ENCODE data around the gene EAF2.
"Not testable (repeated sequence)": the region's sequence is repeated elsewhere in the genome, so short reads cannot be mapped to it uniquely, and the experiment has no call there.

The EAF2 gene

DNA sequence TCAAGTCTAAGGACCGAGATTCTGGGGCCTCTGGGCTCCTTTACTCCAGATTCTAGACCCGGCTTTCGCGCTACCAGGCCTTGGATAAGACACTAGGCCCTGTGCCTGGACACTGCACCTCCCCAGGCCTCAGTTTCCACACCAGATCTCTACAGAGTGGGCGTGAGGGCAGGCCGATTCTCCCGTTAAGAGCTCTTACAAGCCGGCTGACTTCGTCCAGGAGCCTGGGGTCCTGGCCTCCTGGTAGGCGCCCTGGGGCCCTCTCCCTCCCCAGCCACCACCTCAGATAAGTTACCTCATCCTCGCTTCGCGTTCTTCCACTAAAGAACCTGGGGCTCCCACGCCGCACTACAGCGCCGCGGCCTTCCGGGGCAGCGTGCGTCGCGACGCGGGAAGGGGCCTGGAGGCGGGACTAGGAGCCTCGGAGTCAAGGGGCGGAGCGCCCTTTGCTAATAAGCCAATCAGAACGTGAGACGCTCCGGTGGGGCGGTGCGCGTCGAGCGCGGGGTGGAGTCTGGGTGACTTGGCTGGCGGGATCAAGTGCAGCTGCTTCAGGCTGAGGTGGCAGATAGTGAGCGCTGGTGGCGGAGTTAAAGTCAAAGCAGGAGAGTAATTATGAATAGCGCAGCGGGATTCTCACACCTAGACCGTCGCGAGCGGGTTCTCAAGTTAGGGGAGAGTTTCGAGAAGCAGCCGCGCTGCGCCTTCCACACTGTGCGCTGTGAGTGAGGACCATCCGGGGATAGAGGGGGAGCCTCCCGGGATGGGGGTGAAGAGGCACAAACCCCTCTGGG is at the start of gene EAF2, which contains the start of gene IQCB1:
TSS of gene EAF2 (plus strand) at position 539 of the 794 bp plus-strand sequence. CDS start at position 616, 77 bp downstream.
TSS of gene IQCB1 (minus strand) at position 390 of the 794 bp plus-strand sequence. CDS start 6,100 bp downstream, outside the sequence.
- DNase-seq = peak; percentile 77

DNA sequence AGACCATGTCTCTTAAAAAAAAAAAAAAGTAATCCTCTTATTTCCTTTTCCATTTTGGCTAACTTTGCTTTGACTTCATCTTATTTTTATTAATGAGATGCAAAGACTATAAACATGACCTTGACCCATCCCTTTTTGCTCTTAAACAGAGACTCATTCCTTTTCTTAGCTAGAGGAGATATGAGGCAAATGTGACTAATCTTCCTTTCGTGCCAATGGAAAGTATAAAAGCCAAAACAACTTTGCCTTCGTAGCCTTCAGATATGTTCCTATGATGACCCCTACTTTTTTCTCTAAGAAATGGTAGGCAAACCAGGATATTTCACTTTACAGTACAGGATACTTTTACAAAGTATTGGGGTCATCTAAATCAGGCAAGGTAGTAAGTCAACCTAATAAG is 48.5 kb upstream of the EAF2 start:
- no peak for DNase-seq

DNA sequence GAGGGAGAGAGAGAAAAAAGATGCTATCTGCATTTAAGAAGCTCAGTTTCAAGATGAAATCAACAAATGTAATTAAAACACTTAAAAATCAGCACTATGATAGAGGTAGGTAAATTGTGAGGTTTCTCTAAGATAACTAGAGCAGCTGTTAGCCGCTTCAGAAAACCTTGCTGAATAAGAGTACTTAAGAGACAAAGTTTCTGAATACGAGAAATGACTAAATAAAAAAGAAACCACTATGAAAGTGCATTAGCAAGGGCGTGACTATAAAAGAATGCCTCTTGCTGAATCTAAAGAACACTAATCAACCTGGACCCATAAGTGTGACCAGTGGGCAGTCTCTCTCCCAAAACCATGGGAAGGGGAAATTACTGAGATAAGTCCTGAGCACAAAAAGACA is 41.9 kb upstream of the EAF2 start:
- DNase-seq = no peak

- no peak for DNase-seq
These were observed 40.6 kb upstream of the EAF2 start for GRCh38 chr3:121794264-121794983.

DNA sequence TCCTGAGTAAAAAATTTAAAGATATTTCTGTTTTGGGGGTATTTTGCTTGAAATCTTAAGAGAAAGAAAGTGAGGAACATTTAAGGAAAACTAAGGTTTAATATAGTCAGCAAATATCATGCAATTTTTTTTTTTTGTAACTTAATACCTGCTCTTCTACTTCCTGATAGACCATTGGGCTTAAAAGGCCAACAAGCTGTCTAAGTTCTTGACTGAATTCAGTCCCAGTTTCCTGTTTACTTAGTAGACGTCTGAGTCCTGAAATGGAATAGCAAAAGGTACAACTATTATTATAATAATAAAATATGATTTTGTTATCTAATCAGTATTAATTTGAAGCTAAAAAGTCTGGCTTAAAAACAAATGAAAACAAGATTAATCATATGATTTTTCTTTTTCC is 38.0 kb upstream of the EAF2 start:
- DNase-seq = no peak

DNA sequence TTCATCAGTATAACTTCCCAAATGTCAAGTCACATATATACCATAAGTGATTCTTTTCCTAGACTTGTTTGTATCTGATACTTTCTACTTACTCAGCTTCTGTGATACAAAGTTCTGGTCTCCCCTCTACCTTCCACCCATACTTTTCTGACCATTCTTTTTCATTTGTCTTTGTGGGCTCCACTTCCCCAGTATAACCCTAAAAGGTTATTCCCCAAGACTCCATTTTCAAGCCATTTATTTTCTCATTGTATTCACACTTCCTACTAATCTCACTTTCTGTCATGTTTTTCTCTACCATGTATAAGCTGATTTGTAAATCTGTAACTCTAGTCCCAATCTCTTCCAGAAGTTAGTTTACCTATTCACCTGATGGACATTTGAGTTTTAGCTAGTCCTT is 34.1 kb upstream of the EAF2 start:
- DNase-seq = no peak

DNA sequence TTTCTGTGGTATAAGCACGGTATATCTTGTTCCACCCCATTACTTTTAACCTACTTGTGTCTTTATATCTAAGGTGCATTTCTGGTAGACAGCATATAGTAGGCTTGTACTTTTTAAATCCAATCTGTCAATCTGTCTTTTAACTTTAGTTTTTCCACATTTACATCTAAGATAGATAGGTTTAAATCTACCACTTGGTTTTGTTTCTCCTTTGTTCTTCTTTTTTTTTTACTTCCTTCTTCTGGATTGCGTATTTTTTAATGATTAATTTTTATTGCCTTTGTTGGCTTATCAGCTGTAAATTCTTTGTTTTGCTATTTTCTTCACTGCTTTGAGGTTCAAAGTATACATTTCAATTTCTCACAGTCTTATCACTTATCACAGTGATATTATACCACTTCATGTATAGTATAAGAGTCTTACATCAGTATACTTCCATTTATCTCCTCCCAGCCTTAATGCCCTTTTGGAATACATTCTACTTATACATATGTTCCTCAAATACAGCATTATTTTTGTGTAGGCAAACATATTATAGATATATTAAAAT is 31.2 kb upstream of the EAF2 start:
- DNase-seq = no peak

DNA sequence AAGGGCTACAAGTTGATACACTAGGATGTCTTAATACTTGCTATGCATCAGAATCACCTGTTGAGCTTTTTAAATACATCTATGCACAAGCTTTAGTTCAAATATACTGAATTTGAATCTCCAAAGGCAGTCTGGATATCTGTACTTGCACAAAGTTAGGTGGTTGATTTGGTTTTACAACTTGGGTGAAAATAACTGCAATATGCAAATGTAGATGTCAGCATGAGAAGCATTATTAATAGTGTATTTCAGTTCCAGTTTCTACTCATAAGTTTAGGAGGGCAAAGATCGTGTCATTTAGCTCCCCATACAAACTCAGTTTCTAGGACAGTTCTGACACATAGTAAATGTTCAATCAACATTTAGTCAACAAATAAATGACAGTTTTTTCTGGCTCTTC is 25.8 kb upstream of the EAF2 start:
- no peak for DNase-seq

GRCh38 chr3:121817753-121818152 is 17.3 kb upstream of the EAF2 start:
- no peak for DNase-seq

DNA sequence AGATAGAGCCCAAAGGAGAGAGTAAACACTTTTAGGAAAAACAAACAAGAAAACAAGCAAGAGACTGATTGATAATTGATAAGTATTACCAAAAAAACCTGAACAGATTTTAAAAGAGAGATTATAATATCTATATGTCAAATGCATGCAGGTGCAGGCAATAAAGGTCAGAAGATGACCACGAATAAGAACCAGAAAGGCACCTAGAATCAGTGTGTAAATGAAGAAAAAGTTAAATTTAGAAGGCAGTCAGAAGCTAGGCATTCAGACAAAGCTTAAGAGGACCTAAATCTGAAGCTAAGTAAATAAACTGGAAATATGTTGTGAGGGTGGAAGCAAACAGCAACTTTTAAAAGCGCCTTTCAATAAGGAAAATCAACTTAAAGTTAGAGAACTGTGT is 16.4 kb upstream of the EAF2 start:
- no peak for DNase-seq

DNA sequence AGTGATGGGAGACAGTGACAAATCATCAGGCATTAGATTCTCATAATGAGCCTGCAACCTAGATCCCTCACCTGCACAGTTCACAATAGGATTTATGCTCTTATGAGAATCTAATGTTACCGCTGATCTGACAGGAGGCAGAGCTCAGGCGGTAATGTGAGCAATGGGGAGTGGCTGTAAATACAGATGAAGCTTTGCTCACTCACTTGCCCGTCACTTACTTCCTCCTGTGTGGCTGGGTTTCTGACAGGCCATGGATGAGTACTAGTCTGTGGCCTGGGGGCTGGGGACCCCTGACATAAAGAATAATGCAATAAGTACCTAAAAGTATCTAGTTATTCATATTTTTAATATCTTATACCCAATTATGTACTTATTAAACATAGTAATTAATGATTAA is 15.8 kb upstream of the EAF2 start:
- no peak for DNase-seq

GRCh38 chr3:121821421-121822199 is 13.4 kb upstream of the EAF2 start:
- DNase-seq = no peak

GRCh38 chr3:121822973-121823372 is 12.0 kb upstream of the EAF2 start:
- no peak for DNase-seq

DNA sequence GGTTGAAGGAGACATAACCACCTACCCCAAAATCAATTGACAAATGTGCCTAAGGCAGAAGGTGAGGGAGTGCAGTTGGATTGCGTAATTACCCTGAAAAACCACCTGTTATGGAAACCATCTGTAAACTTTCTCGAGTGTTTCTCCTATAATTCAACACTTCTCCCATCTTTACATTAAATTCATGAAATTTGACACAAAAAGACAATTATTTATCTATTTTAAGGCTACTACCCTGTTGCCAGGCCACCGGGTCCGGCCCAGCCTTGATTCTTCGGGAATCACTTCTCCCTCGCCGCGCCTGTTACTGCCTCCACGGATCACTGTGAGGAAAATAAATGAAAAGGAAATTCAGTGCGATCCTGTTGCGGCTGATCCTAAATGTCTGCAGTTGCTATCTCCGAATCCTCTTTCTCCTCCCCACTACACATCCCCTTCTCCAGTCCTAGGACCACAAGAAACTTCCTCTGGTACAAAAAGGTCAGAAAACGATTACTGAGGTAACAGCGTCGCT is 795 bp upstream of the EAF2 start:
- DNase-seq = no peak

DNA sequence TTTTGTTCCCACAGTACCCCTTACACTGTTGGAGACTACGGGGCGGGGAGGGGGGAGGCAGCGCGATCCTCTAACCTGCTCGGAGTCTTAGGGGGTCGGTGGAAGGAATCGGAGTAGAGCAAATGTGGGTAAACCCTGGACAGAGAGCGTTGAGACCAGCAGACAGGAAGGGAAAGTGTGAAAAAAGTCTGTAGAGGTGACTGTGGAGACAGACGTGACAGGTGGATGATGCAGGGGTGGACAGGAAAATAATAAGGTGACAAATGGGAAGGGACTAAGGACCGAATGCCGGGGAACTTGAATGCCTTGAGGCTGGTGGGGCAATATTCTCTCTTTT is 424 bp downstream of the EAF2 start:
- DNase-seq = no peak

DNA sequence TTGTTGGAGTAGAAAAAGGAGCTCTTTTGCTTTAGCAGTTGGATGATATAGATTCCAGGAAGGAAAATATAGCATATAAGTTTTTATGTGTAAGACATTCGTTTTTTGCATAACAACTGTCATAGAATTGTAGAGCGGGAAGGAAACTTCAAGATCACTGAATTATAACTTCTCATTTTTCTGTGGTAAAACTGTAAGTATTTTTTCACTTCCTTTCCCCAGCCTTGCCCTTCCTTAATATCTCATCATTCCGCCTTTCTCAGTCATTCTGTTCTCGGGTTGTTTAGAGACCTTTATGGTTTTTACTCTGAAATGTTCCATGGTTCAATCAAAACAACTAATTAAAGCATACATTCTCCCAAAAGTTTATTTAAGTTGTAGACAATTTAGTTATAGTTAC is 1.1 kb downstream of the EAF2 start:
- DNase-seq = no peak

- DNase-seq = no peak
These were observed 1.5 kb downstream of the EAF2 start for GRCh38 chr3:121836481-121836880.

DNA sequence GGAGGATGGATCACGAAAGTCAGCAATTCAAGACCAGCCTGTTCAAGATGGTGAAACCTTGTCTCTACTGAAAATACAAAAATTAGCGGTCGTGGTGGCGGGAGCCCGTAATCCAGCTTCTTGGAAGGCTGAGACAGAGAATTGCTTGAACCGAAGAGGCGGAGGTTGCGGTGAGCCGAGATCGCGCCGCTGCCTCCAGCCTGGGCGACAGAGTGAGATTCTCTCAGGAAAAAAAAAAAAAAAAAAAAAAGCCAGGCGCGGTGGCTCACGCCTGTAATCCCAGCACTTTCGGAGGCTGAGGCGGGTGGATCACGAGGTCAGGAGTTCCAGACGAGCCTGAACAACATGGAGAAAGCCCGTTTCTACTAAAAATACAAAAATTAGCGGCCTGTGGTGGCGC is 5.0 kb downstream of the EAF2 start:
- no peak for DNase-seq

DNA sequence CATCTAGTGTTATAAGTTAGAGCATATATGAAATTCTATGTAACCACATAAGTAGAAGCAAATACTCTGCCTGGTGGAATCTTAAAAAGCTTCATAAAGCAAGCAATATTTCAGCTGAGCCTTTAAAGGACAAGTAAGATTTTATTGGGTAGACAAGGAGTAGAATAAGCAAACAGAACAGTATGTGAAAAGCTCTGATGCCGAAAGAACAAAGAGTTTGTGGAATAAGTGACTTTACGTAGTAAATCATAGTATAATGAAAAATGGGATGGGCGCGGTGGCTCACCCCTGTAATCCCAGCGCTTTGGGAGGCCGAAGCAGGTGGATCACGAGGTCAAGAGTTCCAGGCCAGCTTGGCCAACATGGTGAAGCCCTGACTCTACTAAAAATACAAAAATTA is 9.9 kb downstream of the EAF2 start:
- no peak for DNase-seq

- DNase-seq = no peak
These were observed 17.2 kb downstream of the EAF2 start for GRCh38 chr3:121852256-121852655.

DNA sequence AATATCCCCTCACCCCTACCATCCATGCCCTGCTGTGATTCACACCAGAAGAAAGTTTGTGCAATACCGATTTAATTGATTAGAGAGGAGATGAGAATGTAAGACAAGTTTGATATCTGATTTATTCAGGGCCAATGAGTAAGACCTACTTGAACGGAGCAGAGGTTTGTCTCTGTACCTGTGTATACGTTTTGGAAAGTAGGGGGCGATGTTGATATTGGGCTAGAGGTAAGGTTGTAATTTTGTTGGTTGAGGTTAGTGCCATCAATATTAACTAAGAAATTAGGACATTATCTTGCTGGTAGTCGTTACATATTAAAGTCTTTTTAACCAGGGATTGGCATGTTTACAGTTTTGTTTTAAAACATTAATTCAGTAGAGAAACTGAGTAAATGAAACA is 20.5 kb downstream of the EAF2 start:
- DNase-seq = no peak

DNA sequence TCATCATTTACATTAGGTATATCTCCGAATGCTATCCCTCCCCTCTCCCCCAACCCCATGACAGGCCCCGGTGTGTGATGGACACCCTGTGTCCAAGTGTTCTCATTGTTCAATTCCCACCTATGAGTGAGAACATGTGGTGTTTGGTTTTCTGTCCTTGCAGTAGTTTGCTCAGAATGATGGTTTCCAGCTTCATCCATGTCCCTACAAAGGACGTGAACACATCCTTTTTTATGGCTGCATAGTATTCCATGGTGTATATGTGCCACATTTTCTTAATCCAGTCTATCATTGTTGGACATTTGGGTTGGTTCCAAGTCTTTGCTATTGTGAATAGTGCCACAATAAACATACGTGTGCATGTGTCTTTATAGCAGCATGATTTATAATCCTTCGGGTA is 22.8 kb downstream of the EAF2 start:
- not testable (repeated sequence) for DNase-seq

- not testable (repeated sequence) for DNase-seq
These were observed 28.2 kb downstream of the EAF2 start for GRCh38 chr3:121863247-121863646.

All from SHP77 treated with DMSO at 0.1 percent for 48 hours (cell line).